Sigmoid colon (tissue), 7 donors: ENCODE measurements around the gene SPARC. TPM values are rescaled to one million over a fixed set of nuclear protein-coding genes. Genes with fewer than 3 reads are reported as not detected.
A peak's percentile ranks its signal among the peaks of the same experiment; 100 is the strongest.

Experiments used
- DNase-seq: peaks from one replicate; pipeline ENCODE4 v3.0.0-alpha.2; 2019
- H3K27ac ChIP-seq, 4 donors: fragments of 200-600 bp; sonication (generic); one replicate each; pipeline ENCODE4 v1.5.1; 2016 to 2019; ENCODE audit warnings: mild to moderate bottlenecking in 1 of 4
- H3K27me3 ChIP-seq, 3 donors: fragments of 200-600 bp; sonication (generic); one replicate each; pipeline ENCODE4 v1.5.1; 2019; ENCODE audit warnings: mild to moderate bottlenecking in 1 of 3
- H3K36me3 ChIP-seq, 4 donors: fragments of 200-600 bp; sonication (generic); one replicate each; pipeline ENCODE4 v1.5.1; 2016 to 2019
- H3K4me1 ChIP-seq, 4 donors: fragments of 200-600 bp; sonication (generic); one replicate each; pipeline ENCODE4 v1.5.1; 2017 to 2019
- H3K4me3 ChIP-seq, 4 donors: fragments of 200-600 bp; sonication (generic); one replicate each; pipeline ENCODE4 v1.5.1; 2017 to 2019; ENCODE audit warnings: mild to moderate bottlenecking in 2 of 4, moderate library complexity in 1 of 4
- H3K9me3 ChIP-seq, 4 donors: fragments of 200-600 bp in 3 of 4; sonication (generic) in 3 of 4; one replicate each; pipeline versions ENCODE4 v1.5.1 to v1.6.1; 2013 to 2019
- CTCF ChIP-seq, 4 experiments: fragments of 450-650 bp in 3 of 4; fragments of 200-600 bp in 1 of 4; IDR thresholded peaks; one replicate each; pipeline ENCODE4 v1.5.1; 2016 to 2019; ENCODE audit warnings: antibody characterized with exemption in 4 of 4, mild to moderate bottlenecking in 3 of 4, moderate library complexity in 2 of 4
- EP300 ChIP-seq, 4 donors: sonication (generic); formaldehyde crosslinking; IDR thresholded peaks; one replicate each; pipeline ENCODE4 v1.6.1; 2017; ENCODE audit warnings: antibody characterized with exemption in 4 of 4
- POLR2A ChIP-seq, 2 donors: fragments of 450-650 bp; IDR thresholded peaks; one replicate each; pipeline ENCODE4 v1.6.1; 2016; ENCODE audit warnings: antibody characterized with exemption in 2 of 2, mild to moderate bottlenecking in 2 of 2, moderate library complexity in 2 of 2
- POLR2AphosphoS5 ChIP-seq, 4 donors: sonication (generic); formaldehyde crosslinking; IDR thresholded peaks; one replicate each; pipeline ENCODE4 v1.6.1; 2017; ENCODE audit warnings: antibody characterized with exemption in 4 of 4
- WGBS, 2 donors: extraction: QIAGEN DNeasy Blood & Tissue Kit; methylation state at CpG; one replicate each; pipeline ENCODE4 v1.1.7; 2013; 5-methylcytosine and 5-hydroxymethylcytosine counted together
- intact Hi-C: fragments of 100-400 bp; cut with DNase I; formaldehyde crosslinking; loops from one replicate; pipeline ENCODE4 v1.15.1; 2023
- polyA plus RNA-seq, 3 donors: library from polyadenylated mRNA; stranded (reverse); fragments of 200-250 nt; gene quantifications; one replicate each; pipeline ENCODE4 v1.2.3, GENCODE V29; 2013
- total RNA-seq, 4 donors: library from RNA; depleted of rRNA; stranded (reverse); fragments of >200 nt; gene quantifications; one replicate each; pipeline ENCODE4 v1.1.0, GENCODE V29; 2016
- donor health status: healthy with polysubstance abuse.
- donor health status: Bipolar disorder and iron deficiency.
- donor health status: healthy.

The SPARC gene
- total and polyA plus RNA-seq, 7 donors, result 47.6 to 821 (median 272) TPM

- no peak overlapping the region for H3K4me3 ChIP-seq
- H3K4me1 ChIP-seq, result peaks cover 0 to 99% (median 89%) of the 10 kb centered on the region in 4 donors
- H3K9me3 ChIP-seq, result no peaks in the 10 kb centered on the region
- no peak for DNase-seq
- TF ChIP-seq POLR2A (IDR thresholded peaks at IDR 0.05) (no peak), EP300 (IDR thresholded peaks at IDR 0.05) (no peak), CTCF (IDR thresholded peaks at IDR 0.05) (no peak), POLR2AphosphoS5 (IDR thresholded peaks at IDR 0.05) (no peak)
- peaks cover 0 to 35% (median 21%) of the 10 kb centered on the region in 4 donors for H3K36me3 ChIP-seq
- intact Hi-C loops, result no loop called here
- peak overlapping the region; percentile 65 to 95 (median 90) for H3K27ac ChIP-seq
- no peaks in the 10 kb centered on the region for H3K27me3 ChIP-seq
Measured at GRCh38 chr5:151676314-151676712, 10.4 kb downstream of the SPARC start.

- Histone ChIP-seq H3K27me3 (no peaks in the 10 kb centered on the region), H3K4me3 (no peak overlapping the region), H3K4me1 (peaks cover 0 to 99% (median 90%) of the 10 kb centered on the region in 4 donors), H3K9me3 (no peaks in the 10 kb centered on the region), H3K27ac (peak overlapping the region; percentile 65 to 95 (median 90)), H3K36me3 (peaks cover 0 to 39% (median 22%) of the 10 kb centered on the region in 4 donors)
- WGBS, 2 donors, result 66 to 78% methylated on average over 3 of the region's 3 CpGs
- intact Hi-C loops, result no loop called here
- peak; percentile 56 for DNase-seq
- TF ChIP-seq POLR2A (IDR thresholded peaks at IDR 0.05) (no peak), POLR2AphosphoS5 (IDR thresholded peaks at IDR 0.05) (no peak), EP300 (IDR thresholded peaks at IDR 0.05) (no peak), CTCF (IDR thresholded peaks at IDR 0.05) (no peak)
Measured at GRCh38 chr5:151675611-151676313, 11.0 kb downstream of the SPARC start.

- 79 to 83% methylated on average over 4 of the region's 4 CpGs for WGBS, 2 donors
- peaks cover 0 to 99% (median 93%) of the 10 kb centered on the region in 4 donors for H3K4me1 ChIP-seq
- no peak for TF ChIP-seq POLR2A (IDR thresholded peaks at IDR 0.05)
- TF ChIP-seq CTCF (IDR thresholded peaks at IDR 0.05), result no peak
- H3K27me3 ChIP-seq, result no peaks in the 10 kb centered on the region
- peak overlapping the region; percentile 65 to 95 (median 90) for H3K27ac ChIP-seq
- intact Hi-C loops, result no loop called here
- peak; percentile 41 for DNase-seq
- peaks cover 0 to 48% (median 22%) of the 10 kb centered on the region in 4 donors for H3K36me3 ChIP-seq
- H3K4me3 ChIP-seq, result no peak overlapping the region
- no peaks in the 10 kb centered on the region for H3K9me3 ChIP-seq
Measured at GRCh38 chr5:151674626-151675610, 11.8 kb downstream of the SPARC start.

- H3K4me1 ChIP-seq, result peaks cover 0 to 98% (median 88%) of the 10 kb centered on the region in 4 donors
- no peaks in the 10 kb centered on the region for H3K9me3 ChIP-seq
- TF ChIP-seq POLR2AphosphoS5 (IDR thresholded peaks at IDR 0.05) (no peak), POLR2A (IDR thresholded peaks at IDR 0.05) (no peak), EP300 (IDR thresholded peaks at IDR 0.05) (no peak), CTCF (IDR thresholded peaks at IDR 0.05) (no peak)
Measured at GRCh38 chr5:151673421-151673820, 13.3 kb downstream of the SPARC start.

More at GRCh38 chr5:151673421-151673820, 13.3 kb downstream of the SPARC start:
- Histone ChIP-seq H3K27me3 (no peaks in the 10 kb centered on the region), H3K36me3 (peaks cover 0 to 63% (median 29%) of the 10 kb centered on the region in 4 donors), H3K4me3 (no peak overlapping the region), H3K27ac (peak overlapping the region; percentile 72 to 95 (median 90))
- 80 to 83% methylated on average over 4 of the region's 4 CpGs for WGBS, 2 donors
- no peak for DNase-seq
- intact Hi-C loops, result no loop called here
